ENCODE results near the gene SKIC2.

- TF ChIP-seq CTCF (IDR thresholded peaks at IDR 0.05) (no peak), EP300 (IDR thresholded peaks at IDR 0.05) (no peak)
Observed at GRCh38 chr6:31978831-31979230, 19.9 kb downstream of the SKIC2 start.

Data from tibial nerve (tissue), 4 donors.